ENCODE measurements around the gene NBPF20. TPM values are rescaled to one million over a fixed set of nuclear protein-coding genes. Genes with fewer than 3 reads are reported as not detected.
"Not testable (repeated sequence)": the region's sequence is repeated elsewhere in the genome, so short reads cannot be mapped to it uniquely, and the experiment has no call there.

Gene NBPF20
- total and polyA plus RNA-seq, 10 of the 15 experiments (the other 5 are each of a cell fraction or from before 2014, with no cell fraction given) = 0.05 to 2.9 (median 1.1) TPM

GRCh38 chr1:145451914-145452313 lies 26.5 kb upstream of the NBPF20 start:
- CTCF ChIA-PET; DNase-seq (ENCODE audit: low read depth, low spot score); H3K36me3 ChIP-seq (ENCODE audit: control insufficient read depth in 2 of 2, insufficient read depth in 2 of 2, low read length in 1 of 2); H3K4me1 ChIP-seq (ENCODE audit: control insufficient read depth, insufficient read depth, low read length); BruUV-seq (replicated peaks); in situ Hi-C loops (cut with MboI); H3K4me3 ChIP-seq; H3K27me3 ChIP-seq (replicated peaks in 1 of 2; ENCODE audit: control insufficient read depth in 2 of 2, insufficient read depth in 2 of 2, low read length in 1 of 2); RAD21 ChIA-PET (ENCODE audit: unreplicated experiment); H3K9ac ChIP-seq (ENCODE audit: control insufficient read depth, insufficient read depth, low read length); H3K9me3 ChIP-seq (replicated peaks; ENCODE audit: control insufficient read depth, insufficient read depth, low read length); H4K20me1 ChIP-seq (ENCODE audit: control insufficient read depth, insufficient read depth); H2AFZ ChIP-seq (ENCODE audit: control insufficient read depth, low read depth, low read length); H3K27ac ChIP-seq (ENCODE audit: control insufficient read depth, insufficient read depth); SMC1A ChIA-PET (ENCODE audit: uncharacterized antibody, unreplicated experiment); H3K79me2 ChIP-seq (ENCODE audit: control insufficient read depth, insufficient read depth, low read length); POLR2A ChIA-PET; FAIRE-seq; intact Hi-C loops (cut with micrococcal nuclease; ENCODE audit: unreplicated experiment); H3K4me2 ChIP-seq (ENCODE audit: control insufficient read depth, insufficient read depth): not testable (repeated sequence)
- ATAC-seq = peak; percentile 83
- peak; percentile 68 for TF ChIP-seq REST (IDR thresholded peaks at IDR 0.05; ENCODE audit: low read depth, low read length)
- 4% methylated on average over 6 of the region's 8 CpGs for WGBS (ENCODE audit: insufficient coverage, insufficient replicate concordance, low lambda C conversion rate, missing lambda C conversion rate)

- POLR2A ChIA-PET; H3K9ac ChIP-seq (ENCODE audit: control insufficient read depth, insufficient read depth, low read length); H3K4me1 ChIP-seq (ENCODE audit: control insufficient read depth, insufficient read depth, low read length); FAIRE-seq; BruUV-seq (replicated peaks); H2AFZ ChIP-seq (ENCODE audit: control insufficient read depth, low read depth, low read length); H3K27me3 ChIP-seq (replicated peaks in 1 of 2; ENCODE audit: control insufficient read depth in 2 of 2, insufficient read depth in 2 of 2, low read length in 1 of 2); CTCF ChIA-PET; ATAC-seq; H3K27ac ChIP-seq (ENCODE audit: control insufficient read depth, insufficient read depth); H3K4me3 ChIP-seq; H3K4me2 ChIP-seq (ENCODE audit: control insufficient read depth, insufficient read depth); SMC1A ChIA-PET (ENCODE audit: uncharacterized antibody, unreplicated experiment); DNase-seq (ENCODE audit: low read depth, low spot score); intact Hi-C loops (cut with micrococcal nuclease; ENCODE audit: unreplicated experiment); H3K9me3 ChIP-seq (replicated peaks; ENCODE audit: control insufficient read depth, insufficient read depth, low read length); RAD21 ChIA-PET (ENCODE audit: unreplicated experiment); H4K20me1 ChIP-seq (ENCODE audit: control insufficient read depth, insufficient read depth); H3K36me3 ChIP-seq (ENCODE audit: control insufficient read depth in 2 of 2, insufficient read depth in 2 of 2, low read length in 1 of 2); in situ Hi-C loops (cut with MboI); H3K79me2 ChIP-seq (ENCODE audit: control insufficient read depth, insufficient read depth, low read length): not testable (repeated sequence)
- TF ChIP-seq REST (IDR thresholded peaks at IDR 0.05; ENCODE audit: low read depth, low read length) = peak; percentile 52; the same call in 1 of the 2 replicates
- WGBS (ENCODE audit: insufficient coverage, insufficient replicate concordance, low lambda C conversion rate, missing lambda C conversion rate) = 61% methylated on average over 3 of the region's 11 CpGs
These were observed 19.8 kb upstream of the NBPF20 start for GRCh38 chr1:145445219-145445618.

- SMC1A ChIA-PET (ENCODE audit: uncharacterized antibody, unreplicated experiment); H3K9me3 ChIP-seq (replicated peaks; ENCODE audit: control insufficient read depth, insufficient read depth, low read length); H3K4me3 ChIP-seq; H3K36me3 ChIP-seq (ENCODE audit: control insufficient read depth in 2 of 2, insufficient read depth in 2 of 2, low read length in 1 of 2); H2AFZ ChIP-seq (ENCODE audit: control insufficient read depth, low read depth, low read length); RAD21 ChIA-PET (ENCODE audit: unreplicated experiment); H3K9ac ChIP-seq (ENCODE audit: control insufficient read depth, insufficient read depth, low read length); H3K4me2 ChIP-seq (ENCODE audit: control insufficient read depth, insufficient read depth); H3K79me2 ChIP-seq (ENCODE audit: control insufficient read depth, insufficient read depth, low read length); ATAC-seq; H4K20me1 ChIP-seq (ENCODE audit: control insufficient read depth, insufficient read depth); in situ Hi-C loops (cut with MboI); H3K27me3 ChIP-seq (replicated peaks in 1 of 2; ENCODE audit: control insufficient read depth in 2 of 2, insufficient read depth in 2 of 2, low read length in 1 of 2); CTCF ChIA-PET; H3K4me1 ChIP-seq (ENCODE audit: control insufficient read depth, insufficient read depth, low read length); BruUV-seq (replicated peaks); POLR2A ChIA-PET; intact Hi-C loops (cut with micrococcal nuclease; ENCODE audit: unreplicated experiment); DNase-seq (ENCODE audit: low read depth, low spot score); FAIRE-seq; H3K27ac ChIP-seq (ENCODE audit: control insufficient read depth, insufficient read depth): not testable (repeated sequence)
- WGBS (ENCODE audit: insufficient coverage, insufficient replicate concordance, low lambda C conversion rate, missing lambda C conversion rate) = 40% methylated on average over 5 of the region's 5 CpGs
These were observed 16.9 kb upstream of the NBPF20 start for GRCh38 chr1:145442340-145442739.

All from GM12878 (cell line).